Thoracic aorta (tissue), 2 donors: ENCODE results near the gene CHST8. TPM values are rescaled to one million over a fixed set of nuclear protein-coding genes. Genes with fewer than 3 reads are reported as not detected.

Source experiments
- ATAC-seq: fragments of 150-250 bp; one replicate; pipeline ENCODE4 v1.8.0; 2017; ENCODE audit warnings: low read depth; ENCODE audit not compliant: insufficient number of reproducible peaks, low FRiP score
- DNase-seq: peaks from one replicate; pipeline ENCODE4 v3.0.0-alpha.2; 2020; ENCODE audit warnings: low spot score
- H3K27ac ChIP-seq, 2 donors: fragments of 200-600 bp; sonication (generic); 1 replicate in 1 of 2; 2 replicates in 1 of 2; pipeline ENCODE4 v1.5.1; 2016; ENCODE audit warnings: mild to moderate bottlenecking in 2 of 2, moderate library complexity in 2 of 2
- H3K27me3 ChIP-seq: fragments of 200-600 bp; sonication (generic); replicated peaks from 2 replicates; pipeline ENCODE4 v1.6.0; 2016; ENCODE audit warnings: mild to moderate bottlenecking; ENCODE audit not compliant: insufficient read depth
- H3K36me3 ChIP-seq: fragments of 200-600 bp; sonication (generic); one replicate; pipeline ENCODE4 v1.5.1; 2016
- H3K4me1 ChIP-seq, 2 donors: fragments of 200-600 bp; sonication (generic); 1 replicate in 1 of 2; 2 replicates in 1 of 2; pipeline versions ENCODE4 v1.5.1 to v1.6.0; 2016; ENCODE audit warnings: low read depth in 2 of 2, mild to moderate bottlenecking in 1 of 2; ENCODE audit not compliant: control insufficient read depth in 1 of 2
- H3K4me3 ChIP-seq: fragments of 200-600 bp; sonication (generic); 2 replicates; pipeline ENCODE4 v1.5.1; 2016; ENCODE audit warnings: mild to moderate bottlenecking
- H3K9me3 ChIP-seq: fragments of 200-600 bp; sonication (generic); 2 replicates; pipeline ENCODE4 v1.5.1; 2016
- total RNA-seq, 2 donors: library from RNA; depleted of rRNA; stranded (reverse); fragments of >200 nt; gene quantifications; one replicate each; pipeline versions ENCODE4 v1.1.0 to v1.2.3, GENCODE V29; 2016
- TF ChIP-seq, protein P1 (sequence below): fragments of 200-600 bp; sonication (generic); IDR thresholded peaks from one replicate; pipeline ENCODE4 v1.5.1; 2019; ENCODE audit warnings: antibody characterized with exemption

CHST8 gene
- total RNA-seq, 2 donors from 2014 or later, result 0.28 TPM; not detected in 1

DNA sequence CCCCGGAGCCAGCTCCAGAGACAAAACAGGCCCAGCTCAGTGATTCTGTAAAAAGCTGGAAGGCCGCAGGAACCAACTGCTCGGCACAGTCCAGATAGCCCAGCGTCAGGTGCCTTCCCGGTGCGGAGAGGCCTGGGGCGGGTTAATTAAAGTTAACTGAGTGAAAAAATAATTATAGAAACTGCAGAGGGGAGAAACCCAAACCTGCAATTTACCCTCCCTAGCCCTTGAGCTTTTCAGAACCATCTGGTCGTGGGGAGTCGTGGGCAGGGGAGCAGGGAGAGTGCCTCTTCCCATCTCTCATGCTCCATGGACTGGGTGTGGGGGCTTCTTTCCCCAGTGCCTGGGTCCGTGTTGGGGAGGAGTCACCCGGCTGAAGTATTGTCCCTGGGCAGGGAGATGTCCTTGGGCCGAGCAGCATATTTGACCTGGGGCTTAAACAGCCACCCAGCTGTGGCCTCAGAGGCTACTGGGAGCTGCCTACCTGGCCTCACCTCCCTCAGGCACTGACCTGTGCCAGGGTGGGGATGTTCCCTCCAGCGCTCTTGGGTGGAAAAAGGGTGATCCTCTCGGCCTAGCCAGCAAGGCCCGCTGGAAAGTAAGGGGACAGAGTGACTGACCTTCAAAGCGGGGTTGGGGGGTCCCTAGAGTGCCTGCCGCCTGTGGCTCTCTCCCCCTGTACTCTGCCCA lies 65.9 kb downstream of the CHST8 start:
- TF ChIP-seq, protein P1, sequence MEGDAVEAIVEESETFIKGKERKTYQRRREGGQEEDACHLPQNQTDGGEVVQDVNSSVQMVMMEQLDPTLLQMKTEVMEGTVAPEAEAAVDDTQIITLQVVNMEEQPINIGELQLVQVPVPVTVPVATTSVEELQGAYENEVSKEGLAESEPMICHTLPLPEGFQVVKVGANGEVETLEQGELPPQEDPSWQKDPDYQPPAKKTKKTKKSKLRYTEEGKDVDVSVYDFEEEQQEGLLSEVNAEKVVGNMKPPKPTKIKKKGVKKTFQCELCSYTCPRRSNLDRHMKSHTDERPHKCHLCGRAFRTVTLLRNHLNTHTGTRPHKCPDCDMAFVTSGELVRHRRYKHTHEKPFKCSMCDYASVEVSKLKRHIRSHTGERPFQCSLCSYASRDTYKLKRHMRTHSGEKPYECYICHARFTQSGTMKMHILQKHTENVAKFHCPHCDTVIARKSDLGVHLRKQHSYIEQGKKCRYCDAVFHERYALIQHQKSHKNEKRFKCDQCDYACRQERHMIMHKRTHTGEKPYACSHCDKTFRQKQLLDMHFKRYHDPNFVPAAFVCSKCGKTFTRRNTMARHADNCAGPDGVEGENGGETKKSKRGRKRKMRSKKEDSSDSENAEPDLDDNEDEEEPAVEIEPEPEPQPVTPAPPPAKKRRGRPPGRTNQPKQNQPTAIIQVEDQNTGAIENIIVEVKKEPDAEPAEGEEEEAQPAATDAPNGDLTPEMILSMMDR, result no peak

DNA sequence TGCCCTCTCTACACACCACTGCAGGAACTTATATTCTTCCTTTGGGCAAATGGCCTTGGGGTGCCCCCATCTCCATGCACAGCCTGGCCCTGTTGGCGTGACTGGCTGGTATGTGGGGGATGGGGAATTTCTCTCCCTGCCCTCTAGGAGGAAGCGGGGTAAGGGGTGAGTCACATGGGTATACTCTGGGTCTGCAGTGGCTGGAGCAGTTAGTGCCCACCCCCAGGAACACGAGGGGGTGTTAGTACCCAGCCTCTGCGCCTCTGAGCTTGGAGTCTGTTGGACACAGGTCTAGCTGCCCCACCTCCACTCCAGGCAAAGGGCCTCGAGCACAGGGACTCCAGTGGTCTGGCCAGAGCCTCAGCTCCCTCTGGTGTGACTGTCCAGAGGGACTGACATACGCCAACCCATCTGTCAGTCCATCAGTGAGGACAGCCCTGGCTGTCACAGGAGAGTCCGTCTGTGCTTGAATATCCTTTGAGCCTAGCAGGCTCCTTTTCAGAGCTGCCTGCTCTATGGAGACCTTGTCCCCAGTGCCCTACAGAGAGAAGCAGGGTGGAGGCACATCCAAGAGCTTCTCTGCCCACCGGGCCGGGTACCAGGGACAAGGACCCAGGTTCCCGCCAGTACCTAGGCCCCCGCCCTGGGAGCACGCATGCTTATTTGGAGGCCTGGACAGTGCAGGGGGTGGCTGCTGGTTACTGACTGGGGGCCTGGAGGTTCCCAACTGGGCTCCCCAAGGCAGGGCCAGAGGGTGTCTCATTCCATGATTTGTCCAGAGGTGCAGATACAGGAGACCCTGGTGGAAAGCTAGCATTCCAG lies 66.6 kb downstream of the CHST8 start:
- Histone ChIP-seq H3K9me3 (no peaks in the 10 kb centered on the region), H3K27me3 (no peaks in the 10 kb centered on the region), H3K4me3 (no peak overlapping the region), H3K36me3 (no peaks in the 10 kb centered on the region), H3K27ac (no peak overlapping the region), H3K4me1 (no peaks in the 10 kb centered on the region)
- TF ChIP-seq, protein P1, result no peak
- DNase-seq, result no peak
- ATAC-seq, result no peak

More for the DNA sequence above, 65.9 kb downstream of the CHST8 start:
- Histone ChIP-seq H3K27ac (no peak overlapping the region), H3K27me3 (no peaks in the 10 kb centered on the region), H3K9me3 (no peaks in the 10 kb centered on the region), H3K4me1 (no peaks in the 10 kb centered on the region), H3K4me3 (no peak overlapping the region), H3K36me3 (no peaks in the 10 kb centered on the region)
- no peak for ATAC-seq
- DNase-seq, result no peak

DNA sequence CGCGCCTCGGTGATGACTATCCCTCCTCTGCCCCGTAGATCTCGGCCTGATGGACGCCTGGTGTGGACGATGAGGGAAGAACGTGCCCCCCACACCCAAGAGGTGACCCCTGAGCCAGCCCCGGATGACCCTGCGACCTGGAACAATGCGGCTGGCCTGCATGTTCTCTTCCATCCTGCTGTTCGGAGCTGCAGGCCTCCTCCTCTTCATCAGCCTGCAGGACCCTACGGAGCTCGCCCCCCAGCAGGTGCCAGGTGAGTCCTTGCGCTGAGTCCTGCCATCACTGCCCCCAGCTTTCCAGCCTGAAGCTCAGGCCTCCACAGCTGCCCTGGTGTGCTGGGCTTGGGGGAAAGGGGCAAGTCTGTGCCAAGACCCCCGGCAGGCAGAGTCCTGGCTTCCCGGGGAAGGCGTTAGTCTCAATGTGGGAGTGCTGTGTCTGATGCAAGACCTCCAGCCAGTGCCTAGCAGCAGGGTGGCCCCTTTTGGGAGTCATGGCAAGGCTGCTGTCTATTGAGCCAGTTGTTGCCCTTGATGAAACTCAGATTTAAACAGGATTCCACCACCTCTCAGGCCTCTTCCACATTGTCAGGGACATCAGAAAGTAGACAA lies 67.5 kb downstream of the CHST8 start:
- no peaks in the 10 kb centered on the region for H3K36me3 ChIP-seq
- no peaks in the 10 kb centered on the region for H3K27me3 ChIP-seq

DNA sequence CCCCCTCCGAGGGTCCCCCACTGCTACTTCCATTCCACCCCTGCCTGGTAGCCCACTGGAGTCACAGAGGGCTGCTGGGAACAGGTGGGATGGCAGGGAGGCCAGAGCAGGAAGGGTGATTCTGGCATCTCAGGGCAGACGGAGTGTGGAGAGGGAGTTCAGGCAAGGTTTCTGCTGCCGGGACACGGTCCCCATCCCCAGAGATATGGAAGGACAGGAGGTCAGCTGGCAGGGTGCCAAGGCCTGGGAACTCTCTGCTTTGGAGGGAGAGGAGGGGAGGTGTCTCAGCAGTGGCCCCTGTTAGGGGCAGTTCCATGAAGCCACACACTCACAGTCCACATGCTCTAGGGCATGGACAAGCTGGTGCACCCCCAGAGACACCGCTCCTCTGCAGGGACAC lies 68.1 kb downstream of the CHST8 start:
- no peaks in the 10 kb centered on the region for H3K4me1 ChIP-seq
- H3K9me3 ChIP-seq, result no peaks in the 10 kb centered on the region
- no peaks in the 10 kb centered on the region for H3K27me3 ChIP-seq
- no peak overlapping the region for H3K4me3 ChIP-seq
- DNase-seq, result no peak
- no peaks in the 10 kb centered on the region for H3K36me3 ChIP-seq
- TF ChIP-seq, protein P1, result no peak
- H3K27ac ChIP-seq, result no peak overlapping the region
- ATAC-seq, result no peak

More for the DNA sequence above, 67.5 kb downstream of the CHST8 start:
- ATAC-seq (no peak), DNase-seq (no peak)
- TF ChIP-seq, protein P1, result no peak
- no peaks in the 10 kb centered on the region for H3K4me1 ChIP-seq
- no peaks in the 10 kb centered on the region for H3K9me3 ChIP-seq
- H3K27ac ChIP-seq, result no peak overlapping the region
- no peak overlapping the region for H3K4me3 ChIP-seq
